Right lobe of liver (tissue), 4 donors: ENCODE measurements around the gene CDCA4.

Experiments
- POLR2A ChIP-seq: fragments of 450-650 bp; IDR thresholded peaks from one replicate; pipeline ENCODE4 v1.6.1; 2017; ENCODE audit warnings: antibody characterized with exemption, mild to moderate bottlenecking
- TF ChIP-seq, protein P1 (sequence below), 4 donors: fragments of 200-600 bp in 3 of 4; fragments of 450-650 bp in 1 of 4; IDR thresholded peaks; one replicate each; pipeline versions ENCODE4 v1.5.1 to v1.8.0; 2016 to 2022; ENCODE audit warnings: antibody characterized with exemption in 4 of 4, mild to moderate bottlenecking in 2 of 4
- donor health status: DM: no; HTN: no; CAD: no.
- donor health status: DM: no; HTN: no; CAD: no.
- donor health status: DM: no; HTN: yes; CAD: no.

DNA sequence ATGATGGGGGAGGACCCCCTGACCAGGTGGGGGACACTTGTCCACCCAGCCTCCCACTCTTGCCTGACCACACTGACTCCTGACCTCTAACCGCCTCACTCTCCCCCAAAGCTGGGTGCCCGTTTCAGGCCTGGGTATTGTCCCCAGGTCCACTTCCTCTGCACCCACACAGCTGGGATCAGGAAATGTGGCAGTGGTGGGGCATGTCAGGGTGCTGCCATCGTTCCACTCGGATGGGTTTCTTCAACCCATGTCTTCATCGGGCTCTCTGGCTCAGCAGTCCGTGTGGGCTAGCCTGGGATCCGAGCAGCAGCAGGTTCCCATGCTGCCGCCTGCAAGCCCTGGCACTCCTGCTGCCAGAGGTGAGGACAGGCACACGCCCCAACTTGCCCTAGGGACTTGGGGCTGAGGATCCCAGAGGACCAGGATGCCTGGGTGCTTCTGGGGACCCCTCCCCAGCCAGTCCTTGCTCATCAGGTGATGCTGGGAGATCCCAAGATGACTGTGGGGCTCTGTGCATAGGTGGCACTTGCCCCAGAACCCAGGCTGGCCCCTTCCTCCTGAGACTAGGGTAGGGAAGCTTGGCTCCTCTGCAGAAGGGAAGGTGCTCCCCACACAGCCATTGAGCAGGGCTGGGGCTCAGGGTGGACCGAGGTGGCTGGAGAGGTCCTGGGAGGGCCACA is 38.2 kb downstream of the CDCA4 start:
- TF ChIP-seq, protein P1, sequence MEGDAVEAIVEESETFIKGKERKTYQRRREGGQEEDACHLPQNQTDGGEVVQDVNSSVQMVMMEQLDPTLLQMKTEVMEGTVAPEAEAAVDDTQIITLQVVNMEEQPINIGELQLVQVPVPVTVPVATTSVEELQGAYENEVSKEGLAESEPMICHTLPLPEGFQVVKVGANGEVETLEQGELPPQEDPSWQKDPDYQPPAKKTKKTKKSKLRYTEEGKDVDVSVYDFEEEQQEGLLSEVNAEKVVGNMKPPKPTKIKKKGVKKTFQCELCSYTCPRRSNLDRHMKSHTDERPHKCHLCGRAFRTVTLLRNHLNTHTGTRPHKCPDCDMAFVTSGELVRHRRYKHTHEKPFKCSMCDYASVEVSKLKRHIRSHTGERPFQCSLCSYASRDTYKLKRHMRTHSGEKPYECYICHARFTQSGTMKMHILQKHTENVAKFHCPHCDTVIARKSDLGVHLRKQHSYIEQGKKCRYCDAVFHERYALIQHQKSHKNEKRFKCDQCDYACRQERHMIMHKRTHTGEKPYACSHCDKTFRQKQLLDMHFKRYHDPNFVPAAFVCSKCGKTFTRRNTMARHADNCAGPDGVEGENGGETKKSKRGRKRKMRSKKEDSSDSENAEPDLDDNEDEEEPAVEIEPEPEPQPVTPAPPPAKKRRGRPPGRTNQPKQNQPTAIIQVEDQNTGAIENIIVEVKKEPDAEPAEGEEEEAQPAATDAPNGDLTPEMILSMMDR (IDR thresholded peaks at IDR 0.05) = no peak
- no peak for TF ChIP-seq POLR2A
